HepG2 (cell line): ENCODE data around the gene CCDC136. TPM values are rescaled to one million over a fixed set of nuclear protein-coding genes. Genes with fewer than 3 reads are reported as not detected.

Experiments used
- ATAC-seq: fragments of 200-7000 bp; cut with Tn5 transposase; 3 replicates; pipeline ENCODE4 v1.9.1; 2020; ENCODE audit warnings: mild to moderate bottlenecking, moderate library complexity
- BruUV-seq: library from RNA; stranded (reverse); fragments of 400-500 nt; replicated peaks from 2 replicates; lab custom pipeline; 2021; lab: Mats Ljungman, UMichigan
- CTCF ChIA-PET: fragments of 300-600 bp; formaldehyde crosslinking; extraction: SDS; loops from one replicate; lab custom pipeline; 2021; ENCODE audit warnings: low total read pairs, inconsistent platforms, low intra/inter-chr PET ratio; lab: Yijun Ruan, JAX
- POLR2A ChIA-PET: fragments of 350-600 bp; sonication (Branson Sonifier 250); formaldehyde crosslinking; loops from one replicate; lab custom pipeline; 2020; ENCODE audit warnings: antibody characterized with exemption, inconsistent platforms; lab: Yijun Ruan, JAX
- DNase-seq: peaks from one replicate; pipeline ENCODE4 v3.0.0-alpha.2; 2015; ENCODE audit warnings: low spot score
- FAIRE-seq: peaks from 3 replicates; lab custom pipeline; 2011; peaks lifted over from hg19 to GRCh38; lab: Jason Lieb, UNC
- H2AFZ ChIP-seq: one replicate; pipeline ENCODE4 v1.6.1; 2011; ENCODE audit warnings: low read length, inconsistent platforms
- H3K27ac ChIP-seq: fragments of 300-600 bp; 3 replicates; pipeline ENCODE4 v1.8.0; 2011; ENCODE audit warnings: mixed run types, mild to moderate bottlenecking, mixed read lengths, low read length, inconsistent platforms; ENCODE audit not compliant: insufficient read depth; ENCODE audit errors: extremely low read length
- H3K27me3 ChIP-seq, 2 experiments: fragments of 200-600 bp in 1 of 2; 2 replicates in 1 of 2; 3 replicates in 1 of 2; pipeline versions ENCODE4 v1.6.0 to v1.8.0; 2011; ENCODE audit warnings: low read length in 2 of 2, mild to moderate bottlenecking in 2 of 2, moderate library complexity in 2 of 2, inconsistent platforms in 1 of 2; ENCODE audit not compliant: insufficient read depth in 2 of 2, control insufficient read depth in 1 of 2
- H3K36me3 ChIP-seq, 2 experiments: fragments of 200-600 bp in 1 of 2; replicated peaks in 1 of 2; 2 replicates in 1 of 2; 3 replicates in 1 of 2; pipeline versions ENCODE4 v1.5.1 to v1.8.0; 2011; ENCODE audit warnings: low read length in 2 of 2, inconsistent platforms in 1 of 2; ENCODE audit not compliant: insufficient read depth in 2 of 2, control insufficient read depth in 1 of 2
- H3K4me1 ChIP-seq: 2 replicates; pipeline ENCODE4 v1.5.1; 2012; ENCODE audit warnings: low read length, inconsistent platforms; ENCODE audit not compliant: insufficient read depth
- H3K4me2 ChIP-seq: 2 replicates; pipeline ENCODE4 v1.6.0; 2011; ENCODE audit warnings: low read depth, low read length, inconsistent platforms
- H3K4me3 ChIP-seq, 3 experiments: fragments of 200-600 bp in 1 of 3; sonication (generic), shearing (Covaris generic) in 1 of 3; replicated peaks in 1 of 3; 2 replicates each; pipeline ENCODE4 v1.5.1; 2011 to 2016; ENCODE audit warnings: low read length in 3 of 3, inconsistent platforms in 2 of 3, low read depth in 2 of 3, mild to moderate bottlenecking in 2 of 3, control low read depth in 1 of 3, mixed read lengths in 1 of 3; ENCODE audit not compliant: insufficient read depth in 1 of 3
- H3K79me2 ChIP-seq: one replicate; pipeline ENCODE4 v1.6.1; 2011; ENCODE audit warnings: low read length, inconsistent platforms; ENCODE audit not compliant: insufficient read depth
- H3K9ac ChIP-seq: 2 replicates; pipeline ENCODE4 v1.6.0; 2011; ENCODE audit warnings: mild to moderate bottlenecking, low read depth, low read length, inconsistent platforms; ENCODE audit not compliant: insufficient read depth
- H3K9me3 ChIP-seq: 2 replicates; pipeline ENCODE4 v1.5.1; 2012; ENCODE audit warnings: mild to moderate bottlenecking, low read length
- H4K20me1 ChIP-seq: 2 replicates; pipeline ENCODE4 v1.6.0; 2011; ENCODE audit warnings: inconsistent platforms, mild to moderate bottlenecking, low read length, moderate library complexity; ENCODE audit not compliant: insufficient read depth
- ATF7 ChIP-seq, 2 experiments: fragments of 450-650 bp in 1 of 2; sonication (generic) in 1 of 2; formaldehyde crosslinking in 1 of 2; IDR thresholded peaks; 2 replicates each; pipeline versions ENCODE4 v1.4.0 to v1.6.1; 2016 to 2020; ENCODE audit warnings: antibody characterized with exemption in 1 of 2, mild to moderate bottlenecking in 1 of 2, missing genetic modification reagents in 1 of 2
- BORCS8-MEF2B ChIP-seq: sonication (generic); formaldehyde crosslinking; IDR thresholded peaks from 2 replicates; pipeline ENCODE4 v1.8.0; 2022; ENCODE audit warnings: mild to moderate bottlenecking, missing genetic modification reagents
- CBX1 ChIP-seq: IDR thresholded peaks from one replicate; pipeline ENCODE4 v1.6.1; 2016; ENCODE audit warnings: antibody characterized with exemption, low read depth
- CREB1 ChIP-seq, 2 experiments: fragments of 450-650 bp in 1 of 2; IDR thresholded peaks; 2 replicates each; pipeline ENCODE4 v1.6.1; 2016 to 2017; ENCODE audit warnings: control low read depth in 1 of 2, mild to moderate bottlenecking in 1 of 2, missing compliant biosample characterization in 1 of 2, missing genetic modification characterization in 1 of 2
- U2AF2 ChIP-seq: fragments of 200-400 bp; formaldehyde crosslinking; IDR thresholded peaks from 2 replicates; pipeline ENCODE4 v1.6.1; 2017; ENCODE audit warnings: low read depth, mild to moderate bottlenecking, low read length
- ZKSCAN1 ChIP-seq: fragments of 150-350 bp; IDR thresholded peaks from 2 replicates; pipeline ENCODE4 v1.6.1; 2014; ENCODE audit warnings: low read length
- ZNF234 ChIP-seq: sonication (generic); formaldehyde crosslinking; conservative IDR thresholded peaks from 2 replicates; pipeline ENCODE4 v1.5.1; 2020; ENCODE audit warnings: mild to moderate bottlenecking, missing genetic modification reagents
- WGBS: methylation state at CpG from one replicate; pipeline ENCODE4 v1.1.6; 2017; ENCODE audit warnings: low lambda C conversion rate; 5-methylcytosine and 5-hydroxymethylcytosine counted together
- in situ Hi-C: cut with HindIII; loops from 2 replicates; pipeline ENCODE4 v1.10.0; 2017; ENCODE audit warnings: low pct_unique_long_range_greater_than_20kb; ENCODE audit not compliant: extremely low pct_ligation_motif_present
- intact Hi-C: fragments of 100-400 bp; cut with micrococcal nuclease; formaldehyde crosslinking; loops from one replicate; pipeline ENCODE4 v1.10.0; 2022; ENCODE audit not compliant: unreplicated experiment
- polyA plus RNA-seq, 8 experiments: library from polyadenylated mRNA; depleted of rRNA in 3 of 8; stranded (reverse) in 7 of 8; unstranded in 1 of 8; fragments of >200 nt; fragmentation: Illumina TruSeq in 4 of 8; extraction: Trizol in 4 of 8; gene quantifications; 2 replicates each; pipeline versions ENCODE4 v1.2.1 to v1.2.3, GENCODE V29; 2011 to 2016; ENCODE audit warnings: low read depth in 4 of 8, missing spikeins in 1 of 8, mixed read lengths in 1 of 8; ENCODE audit not compliant: insufficient read depth in 1 of 8
- total RNA-seq, 5 experiments: library from RNA; depleted of rRNA; stranded (reverse); fragments of >200 nt; fragmentation: Illumina TruSeq; extraction: Trizol; gene quantifications; 2 replicates each; pipeline ENCODE4 v1.2.3, GENCODE V29; 2016; ENCODE audit warnings: low read depth in 1 of 5
- TF ChIP-seq, protein P1 (sequence below): sonication (generic); formaldehyde crosslinking; IDR thresholded peaks from 2 replicates; pipeline ENCODE4 v1.4.0; 2020; ENCODE audit warnings: missing genetic modification reagents, borderline replicate concordance
- TF ChIP-seq, protein P2 (sequence below): sonication (generic); formaldehyde crosslinking; IDR thresholded peaks from 2 replicates; pipeline ENCODE4 v1.5.1; 2020; ENCODE audit warnings: mild to moderate bottlenecking, missing genetic modification reagents

Gene CCDC136
- total and polyA plus RNA-seq, 2 of the 13 experiments (the other 11 are each of a cell fraction or from before 2014, with no cell fraction given) = 0.04 to 0.38 TPM

DNA sequence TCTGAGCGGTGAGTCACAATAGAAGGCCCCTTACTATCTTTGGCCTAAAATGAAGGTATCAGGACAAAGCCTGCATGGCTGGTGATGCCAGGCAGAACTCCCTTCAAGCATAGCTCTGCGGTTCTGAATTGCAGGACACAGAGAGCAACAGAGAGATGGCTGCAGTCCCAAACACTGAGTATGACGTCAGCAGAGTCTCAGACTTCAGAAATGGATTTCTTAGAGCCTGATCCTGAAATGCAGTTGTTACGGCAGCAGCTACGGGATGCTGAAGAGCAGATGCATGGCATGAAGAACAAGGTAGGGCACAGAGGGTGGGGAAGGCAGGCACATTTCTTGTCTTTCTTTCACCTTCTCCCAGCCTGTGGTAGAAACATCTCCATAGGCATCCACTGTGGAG, 13.5 kb downstream of the CCDC136 start:
- ATAC-seq (no peak), FAIRE-seq (no peak)
- Histone ChIP-seq H3K9me3 (no peaks in the 10 kb centered on the region), H3K4me2 (no peak overlapping the region), H3K9ac (no peak overlapping the region), H2AFZ (no peak overlapping the region), H3K27ac (no peak overlapping the region), H4K20me1 (no peaks in the 10 kb centered on the region), H3K27me3 (peaks cover 3 to 25% of the 10 kb centered on the region in 2 experiments; a peak in 3 of 5 replicates), H3K79me2 (no peaks in the 10 kb centered on the region), H3K4me3 (no peak overlapping the region)
- intact Hi-C loops (no loop called here), in situ Hi-C loops (no loop called here)
- no TSS peak for BruUV-seq
- 51% methylated on average over 5 of the region's 5 CpGs for WGBS
- CTCF ChIA-PET = no interaction called here
- POLR2A ChIA-PET = no interaction called here
- TF ChIP-seq ATF7 (IDR thresholded peaks at IDR 0.05) (peak; percentile 90), ATF7 (CRISPR knock-in tag; IDR thresholded peaks at IDR 0.05) (no peak), CBX1 (no peak), ZNF234 (CRISPR knock-in tag) (no peak), CREB1 (IDR thresholded peaks at IDR 0.05) (peak; percentile 91), CREB1 (CRISPR knock-in tag; IDR thresholded peaks at IDR 0.05) (no peak), BORCS8-MEF2B (no peak), ZKSCAN1 (no peak), U2AF2 (no peak)
- TF ChIP-seq, protein P1, sequence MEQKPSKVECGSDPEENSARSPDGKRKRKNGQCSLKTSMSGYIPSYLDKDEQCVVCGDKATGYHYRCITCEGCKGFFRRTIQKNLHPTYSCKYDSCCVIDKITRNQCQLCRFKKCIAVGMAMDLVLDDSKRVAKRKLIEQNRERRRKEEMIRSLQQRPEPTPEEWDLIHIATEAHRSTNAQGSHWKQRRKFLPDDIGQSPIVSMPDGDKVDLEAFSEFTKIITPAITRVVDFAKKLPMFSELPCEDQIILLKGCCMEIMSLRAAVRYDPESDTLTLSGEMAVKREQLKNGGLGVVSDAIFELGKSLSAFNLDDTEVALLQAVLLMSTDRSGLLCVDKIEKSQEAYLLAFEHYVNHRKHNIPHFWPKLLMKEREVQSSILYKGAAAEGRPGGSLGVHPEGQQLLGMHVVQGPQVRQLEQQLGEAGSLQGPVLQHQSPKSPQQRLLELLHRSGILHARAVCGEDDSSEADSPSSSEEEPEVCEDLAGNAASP (CRISPR knock-in tag) = no peak
- TF ChIP-seq, protein P2, sequence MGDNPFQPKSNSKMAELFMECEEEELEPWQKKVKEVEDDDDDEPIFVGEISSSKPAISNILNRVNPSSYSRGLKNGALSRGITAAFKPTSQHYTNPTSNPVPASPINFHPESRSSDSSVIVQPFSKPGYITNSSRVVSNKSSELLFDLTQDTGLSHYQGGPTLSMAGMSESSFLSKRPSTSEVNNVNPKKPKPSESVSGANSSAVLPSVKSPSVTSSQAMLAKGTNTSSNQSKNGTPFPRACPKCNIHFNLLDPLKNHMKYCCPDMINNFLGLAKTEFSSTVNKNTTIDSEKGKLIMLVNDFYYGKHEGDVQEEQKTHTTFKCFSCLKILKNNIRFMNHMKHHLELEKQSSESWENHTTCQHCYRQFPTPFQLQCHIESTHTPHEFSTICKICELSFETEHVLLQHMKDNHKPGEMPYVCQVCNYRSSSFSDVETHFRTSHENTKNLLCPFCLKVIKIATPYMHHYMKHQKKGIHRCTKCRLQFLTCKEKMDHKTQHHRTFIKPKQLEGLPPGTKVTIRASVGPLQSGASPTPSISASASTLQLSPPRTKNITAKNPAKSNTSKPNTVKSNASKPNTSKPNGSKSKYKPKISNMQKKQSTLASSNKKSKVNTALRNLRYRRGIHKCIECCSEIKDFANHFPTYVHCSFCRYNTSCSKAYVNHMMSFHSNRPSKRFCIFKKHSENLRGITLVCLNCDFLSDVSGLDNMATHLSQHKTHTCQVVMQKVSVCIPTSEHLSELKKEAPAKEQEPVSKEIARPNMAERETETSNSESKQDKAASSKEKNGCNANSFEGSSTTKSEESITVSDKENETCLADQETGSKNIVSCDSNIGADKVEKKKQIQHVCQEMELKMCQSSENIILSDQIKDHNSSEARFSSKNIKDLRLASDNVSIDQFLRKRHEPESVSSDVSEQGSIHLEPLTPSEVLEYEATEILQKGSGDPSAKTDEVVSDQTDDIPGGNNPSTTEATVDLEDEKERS = no peak
- TF ChIP-seq, all 625 proteins: peak for 2
- Histone ChIP-seq H3K4me1 (no peaks in the 10 kb centered on the region), H3K36me3 (no peaks in the 10 kb centered on the region)
- DNase-seq = no peak
